AG04449 (cell line): ENCODE data around the gene MYO1E.

Experiments used
- CTCF ChIA-PET: fragments of 350-600 bp; formaldehyde crosslinking; extraction: SDS; loops from one replicate; lab custom pipeline; 2021; ENCODE audit warnings: antibody characterized with exemption; lab: Yijun Ruan, JAX
- POLR2A ChIA-PET: fragments of 400-600, 350-600 bp; formaldehyde crosslinking; extraction: SDS; loops from one replicate; lab custom pipeline; 2020; ENCODE audit warnings: antibody characterized with exemption, inconsistent platforms; lab: Yijun Ruan, JAX
- DNase-seq: peaks from one replicate; pipeline ENCODE4 v3.0.0-alpha.2; 2010; ENCODE audit warnings: low read depth, low spot score
- H3K4me3 ChIP-seq: 2 replicates; pipeline ENCODE4 v1.5.1; 2011; ENCODE audit warnings: low read depth, mild to moderate bottlenecking, control low read depth, low read length
- TF ChIP-seq, protein P1 (sequence below): IDR thresholded peaks from one replicate; pipeline ENCODE4 v1.5.1; 2011; ENCODE audit warnings: mild to moderate bottlenecking, moderate library complexity, low read length, control low read depth, inconsistent platforms; ENCODE audit not compliant: insufficient read depth; ENCODE audit errors: missing control alignments

Gene MYO1E

DNA sequence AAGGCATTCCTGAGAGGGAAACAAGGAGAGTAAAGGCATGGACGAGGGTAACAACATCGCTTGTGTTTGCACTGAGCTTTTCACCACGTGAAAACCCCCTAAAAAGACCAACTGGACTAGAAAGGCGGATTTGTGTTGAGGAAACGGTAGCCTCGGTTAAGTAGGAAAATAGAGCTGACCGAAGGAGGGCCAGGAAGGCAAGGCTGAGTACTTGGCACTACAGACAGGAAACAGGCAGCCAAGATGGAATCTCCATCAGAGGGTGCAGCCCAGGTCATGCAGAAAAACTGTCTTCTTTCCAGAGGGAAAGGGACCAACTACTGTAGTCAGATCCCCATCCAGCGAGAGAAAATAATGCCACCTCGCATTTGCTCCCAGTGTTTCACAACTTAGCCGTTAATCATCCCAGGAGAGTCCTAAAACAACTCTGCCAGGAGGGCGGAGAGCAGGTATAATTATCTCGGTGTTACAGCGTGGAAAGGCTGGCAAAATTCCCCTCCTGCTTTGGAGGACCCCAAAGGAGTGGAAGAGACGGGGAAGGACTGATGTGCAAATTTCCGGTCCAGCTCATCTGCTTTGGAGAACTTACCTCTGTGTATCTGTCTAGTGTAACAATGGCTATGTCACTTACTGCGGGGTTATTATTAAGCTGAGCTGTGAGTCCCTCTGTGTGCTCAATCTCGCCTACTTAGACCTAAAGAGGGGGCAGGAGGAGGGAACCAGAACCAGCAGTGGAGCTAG, 77.2 kb downstream of the MYO1E start:
- ChIA-PET CTCF (interaction anchor here (0.8 to 2.1 kb wide), 5 partner anchors 11 to 318 kb away, joined by 3 to 7 read pairs (median 5); no protein-coding TSS in a partner anchor), POLR2A (interaction anchor here (0.5 to 1.8 kb wide), 4 partner anchors 33 to 118 kb away, joined by 3 to 14 read pairs (median 4); partner anchors contain the start of gene MYO1E)
- no peak overlapping the region for H3K4me3 ChIP-seq
- TF ChIP-seq, protein P1, sequence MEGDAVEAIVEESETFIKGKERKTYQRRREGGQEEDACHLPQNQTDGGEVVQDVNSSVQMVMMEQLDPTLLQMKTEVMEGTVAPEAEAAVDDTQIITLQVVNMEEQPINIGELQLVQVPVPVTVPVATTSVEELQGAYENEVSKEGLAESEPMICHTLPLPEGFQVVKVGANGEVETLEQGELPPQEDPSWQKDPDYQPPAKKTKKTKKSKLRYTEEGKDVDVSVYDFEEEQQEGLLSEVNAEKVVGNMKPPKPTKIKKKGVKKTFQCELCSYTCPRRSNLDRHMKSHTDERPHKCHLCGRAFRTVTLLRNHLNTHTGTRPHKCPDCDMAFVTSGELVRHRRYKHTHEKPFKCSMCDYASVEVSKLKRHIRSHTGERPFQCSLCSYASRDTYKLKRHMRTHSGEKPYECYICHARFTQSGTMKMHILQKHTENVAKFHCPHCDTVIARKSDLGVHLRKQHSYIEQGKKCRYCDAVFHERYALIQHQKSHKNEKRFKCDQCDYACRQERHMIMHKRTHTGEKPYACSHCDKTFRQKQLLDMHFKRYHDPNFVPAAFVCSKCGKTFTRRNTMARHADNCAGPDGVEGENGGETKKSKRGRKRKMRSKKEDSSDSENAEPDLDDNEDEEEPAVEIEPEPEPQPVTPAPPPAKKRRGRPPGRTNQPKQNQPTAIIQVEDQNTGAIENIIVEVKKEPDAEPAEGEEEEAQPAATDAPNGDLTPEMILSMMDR, result no peak
- DNase-seq, result no peak

DNA sequence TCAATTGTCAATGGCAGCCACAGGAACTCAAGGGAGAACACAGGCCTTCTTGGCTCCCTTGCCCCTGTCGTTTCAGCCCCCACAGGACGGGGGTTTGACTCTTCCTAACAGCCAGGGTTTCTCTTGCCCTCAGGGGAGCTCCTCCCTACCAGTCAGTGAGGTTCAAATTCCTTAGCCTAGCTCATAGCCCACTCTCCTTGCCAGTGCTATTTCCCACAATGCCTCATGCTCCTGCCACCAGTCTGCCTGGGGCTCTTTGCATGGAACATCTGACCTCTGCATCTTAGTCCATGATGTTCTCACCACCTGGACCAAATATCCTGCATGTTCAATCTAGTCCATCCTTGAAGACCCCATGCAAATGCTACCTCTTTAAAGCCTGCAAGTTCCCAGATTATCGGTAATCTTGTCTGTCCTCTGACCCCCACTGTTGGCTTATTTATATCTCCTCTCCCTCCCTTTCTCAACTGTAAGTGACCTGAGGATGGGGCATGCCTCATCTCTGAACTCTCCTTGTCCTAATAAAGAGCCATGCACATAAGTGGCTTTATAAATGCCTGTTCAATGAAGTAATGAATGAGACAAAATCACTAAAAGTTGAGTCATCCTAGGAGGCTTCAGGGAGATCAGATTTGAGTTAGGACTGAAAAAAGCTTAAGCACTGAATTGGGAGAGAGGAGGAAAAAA, 78.0 kb downstream of the MYO1E start:
- ChIA-PET CTCF (interaction anchor here (1.0 to 2.1 kb wide), 5 partner anchors 10 to 318 kb away, joined by 3 to 7 read pairs (median 5); no protein-coding TSS in a partner anchor), POLR2A (interaction anchor here (0.5 to 1.8 kb wide), 4 partner anchors 34 to 119 kb away, joined by 3 to 14 read pairs (median 4); partner anchors contain the start of gene MYO1E)
- H3K4me3 ChIP-seq, result no peak overlapping the region
- DNase-seq, result peak; percentile 92
- TF ChIP-seq, protein P1, result no peak

DNA sequence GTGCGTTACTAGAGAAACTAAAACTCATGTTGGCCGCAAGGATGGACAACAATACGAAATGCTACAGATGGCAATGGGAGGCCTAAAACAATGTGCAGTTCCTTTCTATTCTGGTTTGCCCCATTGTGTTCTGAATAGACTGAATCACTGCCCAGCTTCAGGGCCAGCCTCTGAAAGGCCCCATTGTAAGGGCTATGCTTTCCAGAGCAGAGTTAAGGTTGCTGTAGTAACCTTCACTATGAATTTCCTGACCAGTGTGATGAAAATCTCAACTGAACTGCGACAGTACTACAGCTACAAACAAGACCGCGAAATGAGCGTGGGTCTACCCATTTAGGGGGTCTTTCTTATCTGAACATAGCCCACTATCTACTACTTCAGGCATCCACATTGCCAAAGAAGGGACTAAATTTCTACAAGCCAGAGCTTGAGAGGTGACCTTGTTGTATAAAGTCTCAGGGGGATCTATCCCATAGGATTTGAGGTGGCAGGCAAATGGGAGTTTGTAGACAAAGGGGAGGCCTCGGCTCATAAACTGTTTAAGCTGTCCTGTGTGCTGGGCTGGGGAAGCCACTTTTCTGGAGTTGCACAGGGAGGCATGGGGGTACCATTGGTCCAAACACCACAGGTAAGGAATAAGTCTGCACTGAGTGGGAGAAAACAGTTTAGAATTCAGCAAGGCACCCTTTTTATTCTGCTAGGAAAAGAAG, 80.1 kb downstream of the MYO1E start:
- CTCF ChIA-PET, result interaction anchor here (2.2 kb wide), 1 partner anchor 45 kb away, joined by 8 read pairs; no protein-coding TSS in a partner anchor
- H3K4me3 ChIP-seq, result no peak overlapping the region
- POLR2A ChIA-PET, result no interaction called here
- TF ChIP-seq, protein P1, result no peak
- DNase-seq, result no peak

DNA sequence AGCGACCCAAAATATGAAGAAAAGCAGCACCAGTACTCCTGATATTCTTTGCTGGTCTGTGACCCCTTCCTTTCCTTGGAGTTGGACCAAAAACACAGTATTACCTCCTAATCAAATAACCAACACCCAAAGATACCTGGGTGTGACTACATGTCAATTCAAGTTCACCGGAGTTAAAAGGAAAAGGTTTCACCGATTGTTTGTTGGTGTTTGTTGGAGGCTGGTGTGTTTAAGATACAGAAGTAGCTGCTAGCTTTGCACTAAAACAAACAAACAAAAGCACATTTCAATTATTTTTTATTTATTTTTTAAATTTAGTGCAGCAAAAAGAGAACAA, 81.5 kb downstream of the MYO1E start:
- no peak overlapping the region for H3K4me3 ChIP-seq
- ChIA-PET POLR2A (interaction anchor here (0.8 kb wide), 1 partner anchor 82 kb away, joined by 4 read pairs; the partner anchor contains the start of gene MYO1E), CTCF (interaction anchor here (2.2 kb wide), 1 partner anchor 44 kb away, joined by 8 read pairs; no protein-coding TSS in a partner anchor)
- DNase-seq, result no peak
- TF ChIP-seq, protein P1, result no peak

DNA sequence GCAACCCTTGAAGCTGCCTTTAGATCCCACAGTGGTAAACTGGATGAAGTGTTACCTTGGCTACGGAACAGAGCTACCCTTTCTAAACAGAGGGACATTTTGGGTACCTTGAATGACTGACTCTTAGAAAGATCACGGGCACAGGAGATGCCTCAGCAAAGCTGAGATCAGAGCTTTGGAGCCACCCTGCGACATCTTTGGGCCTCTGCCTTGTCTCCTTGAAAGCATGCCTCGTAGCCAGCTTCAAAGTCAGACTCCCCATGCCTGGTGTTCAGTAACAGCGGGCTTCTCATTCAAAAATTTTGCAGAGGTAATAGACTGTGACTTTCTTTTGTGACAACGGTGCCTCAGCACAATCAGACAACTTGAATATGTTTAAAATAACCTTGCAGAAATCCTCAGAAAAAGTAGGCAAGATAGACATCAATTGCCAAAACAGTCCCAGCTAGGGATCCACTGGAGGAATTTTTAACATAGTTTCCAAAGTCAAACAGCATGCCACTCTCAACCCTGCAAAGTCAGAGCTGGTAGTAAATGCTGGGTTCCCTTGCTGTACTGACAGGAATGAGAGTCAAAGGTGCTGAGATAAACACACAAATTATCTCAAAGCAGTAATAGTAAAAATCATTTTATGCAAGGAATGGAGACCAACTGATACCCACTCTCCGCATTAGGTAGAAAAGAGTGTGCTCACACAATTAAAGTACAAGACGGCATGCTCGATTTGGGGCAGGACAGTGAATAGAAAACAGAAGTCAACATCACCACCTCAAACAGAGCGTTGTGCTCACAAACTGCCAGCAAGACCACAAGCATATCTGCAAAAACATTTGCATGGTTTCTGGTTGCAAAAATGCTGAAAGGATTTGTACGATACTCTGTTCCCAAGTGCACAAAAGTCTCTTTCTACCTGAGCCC, 82.1 kb downstream of the MYO1E start:
- no peak overlapping the region for H3K4me3 ChIP-seq
- no peak for DNase-seq
- ChIA-PET POLR2A (interaction anchor here (1.0 kb wide), 1 partner anchor 82 kb away, joined by 3 read pairs; no protein-coding TSS in a partner anchor), CTCF (interaction anchor here (0.7 to 0.8 kb wide), 2 partner anchors 34 to 239 kb away, joined by 3 read pairs; no protein-coding TSS in a partner anchor)
- TF ChIP-seq, protein P1, result no peak
